CD14-positive monocyte (primary cell): ENCODE results near the gene SLC12A7. TPM values are rescaled to one million over a fixed set of nuclear protein-coding genes. Genes with fewer than 3 reads are reported as not detected.

Experiments used
- DNase-seq, 3 donors: peaks; one replicate each; pipeline ENCODE4 v3.0.0-alpha.2; 2011 to 2022
- H2AFZ ChIP-seq: 2 replicates; pipeline ENCODE4 v1.6.0; 2012; ENCODE audit warnings: mild to moderate bottlenecking, low read depth, low read length, inconsistent platforms; ENCODE audit not compliant: insufficient read depth, poor library complexity, severe bottlenecking
- H3K27ac ChIP-seq, 2 donors: 1 replicate in 1 of 2; 2 replicates in 1 of 2; pipeline ENCODE4 v1.5.1; 2012 to 2013; ENCODE audit warnings: low read length in 2 of 2, control low read depth in 1 of 2, inconsistent platforms in 1 of 2, low read depth in 1 of 2, mild to moderate bottlenecking in 1 of 2
- H3K27me3 ChIP-seq, 2 donors: one replicate each; pipeline versions ENCODE4 v1.6.0 to v1.6.1; 2011 to 2013; ENCODE audit warnings: low read length in 2 of 2; ENCODE audit not compliant: control insufficient read depth in 2 of 2, insufficient read depth in 2 of 2
- H3K36me3 ChIP-seq, 2 donors: replicated peaks in 1 of 2; 1 replicate in 1 of 2; 2 replicates in 1 of 2; pipeline versions ENCODE4 v1.5.1 to v1.6.1; 2012 to 2013; ENCODE audit warnings: low read length in 2 of 2, control low read depth in 1 of 2, inconsistent platforms in 1 of 2, mild to moderate bottlenecking in 1 of 2; ENCODE audit not compliant: insufficient read depth in 2 of 2, control insufficient read depth in 1 of 2
- H3K4me1 ChIP-seq, 2 donors: 1 replicate in 1 of 2; 2 replicates in 1 of 2; pipeline versions ENCODE4 v1.5.1 to v1.6.1; 2012 to 2013; ENCODE audit warnings: low read length in 2 of 2, control low read depth in 1 of 2, inconsistent platforms in 1 of 2, mild to moderate bottlenecking in 1 of 2, moderate library complexity in 1 of 2; ENCODE audit not compliant: insufficient read depth in 2 of 2, control insufficient read depth in 1 of 2
- H3K4me2 ChIP-seq: replicated peaks from 2 replicates; pipeline ENCODE3; 2012; ENCODE audit warnings: low read length, moderate library complexity, mild to moderate bottlenecking; ENCODE audit not compliant: poor library complexity, severe bottlenecking; ENCODE audit errors: extremely low read depth
- H3K4me3 ChIP-seq, 3 experiments: fragments of 200-600 bp in 1 of 3; sonication (generic) in 1 of 3; replicated peaks in 1 of 3; 1 replicate in 2 of 3; 2 replicates in 1 of 3; pipeline ENCODE4 v1.5.1; 2011 to 2013; ENCODE audit warnings: low read length in 3 of 3, mild to moderate bottlenecking in 3 of 3, control low read depth in 2 of 3, low read depth in 2 of 3, inconsistent platforms in 1 of 3, moderate library complexity in 1 of 3
- H3K79me2 ChIP-seq: 2 replicates; pipeline ENCODE4 v1.6.0; 2012; ENCODE audit warnings: mild to moderate bottlenecking, control low read depth, inconsistent platforms, low read length, moderate library complexity; ENCODE audit not compliant: insufficient read depth
- H3K9ac ChIP-seq: 2 replicates; pipeline ENCODE4 v1.6.0; 2017; ENCODE audit warnings: low read length, mild to moderate bottlenecking; ENCODE audit not compliant: insufficient read depth, poor library complexity, severe bottlenecking
- H3K9me3 ChIP-seq, 2 donors: replicated peaks in 1 of 2; 1 replicate in 1 of 2; 2 replicates in 1 of 2; pipeline versions ENCODE4 v1.5.1 to v1.6.1; 2012 to 2013; ENCODE audit warnings: low read length in 2 of 2, control low read depth in 1 of 2; ENCODE audit not compliant: control insufficient read depth in 1 of 2, insufficient read depth in 1 of 2
- H4K20me1 ChIP-seq: 2 replicates; pipeline ENCODE4 v1.6.0; 2012; ENCODE audit warnings: mild to moderate bottlenecking, low read length, control low read depth, moderate library complexity; ENCODE audit not compliant: insufficient read depth
- H3K27ac Mint-ChIP-seq, 7 donors: one replicate each; pipeline ENCODE4 v1.8.0; 2020; ENCODE audit warnings: mild to moderate bottlenecking in 7 of 7, mixed read lengths in 7 of 7, moderate library complexity in 6 of 7, inconsistent platforms in 2 of 7
- H3K27me3 Mint-ChIP-seq, 3 donors: one replicate each; pipeline ENCODE4 v1.8.0; 2021 to 2022; ENCODE audit warnings: low read depth in 3 of 3, mild to moderate bottlenecking in 3 of 3, mixed read lengths in 3 of 3, moderate library complexity in 3 of 3, inconsistent platforms in 1 of 3
- H3K36me3 Mint-ChIP-seq, 2 donors: one replicate each; pipeline ENCODE4 v1.8.0; 2020; ENCODE audit warnings: mixed read lengths in 2 of 2, inconsistent platforms in 1 of 2, mild to moderate bottlenecking in 1 of 2
- H3K4me1 Mint-ChIP-seq: one replicate; pipeline ENCODE4 v1.8.0; 2020; ENCODE audit warnings: mild to moderate bottlenecking, mixed read lengths
- H3K4me3 Mint-ChIP-seq, 2 donors: one replicate each; pipeline ENCODE4 v1.8.0; 2020; ENCODE audit warnings: mild to moderate bottlenecking in 2 of 2, mixed read lengths in 2 of 2, moderate library complexity in 1 of 2
- H3K9me3 Mint-ChIP-seq, 7 donors: one replicate each; pipeline ENCODE4 v1.8.0; 2020 to 2022; ENCODE audit warnings: mixed read lengths in 7 of 7, mild to moderate bottlenecking in 6 of 7, moderate library complexity in 6 of 7, inconsistent platforms in 2 of 7
- CTCF ChIP-seq: fragments of 200-600 bp; IDR thresholded peaks from one replicate; pipeline ENCODE4 v1.8.0; 2022; ENCODE audit warnings: antibody characterized with exemption, mild to moderate bottlenecking
- WGBS: methylation state at CpG from one replicate; pipeline ENCODE4 v1.1.5; 2013; ENCODE audit warnings: missing lambda C conversion rate; ENCODE audit not compliant: insufficient coverage; 5-methylcytosine and 5-hydroxymethylcytosine counted together
- intact Hi-C, 2 donors: fragments of 100-400 bp; cut with micrococcal nuclease; formaldehyde crosslinking; loops; one replicate each; pipeline versions ENCODE4 v1.15.0 to v1.15.1; 2023
- polyA plus RNA-seq, 3 donors: library from polyadenylated mRNA; depleted of rRNA in 1 of 3; unstranded in 2 of 3; stranded (reverse) in 1 of 3; fragments of 300-500 nt in 2 of 3; fragments of >200 nt in 1 of 3; fragmentation: Illumina TruSeq in 2 of 3; gene quantifications; 1 replicate in 2 of 3; 2 replicates in 1 of 3; pipeline ENCODE4 v1.2.3, GENCODE V29; 2012 to 2021

SLC12A7 gene
- polyA plus RNA-seq, 3 donors, result 8.2 to 31.2 (median 12.5) TPM

- no peaks in the 10 kb centered on the region for H3K36me3 Mint-ChIP-seq
- peaks cover 8 to 11% (median 11%) of the 10 kb centered on the region in 3 donors for H3K27me3 Mint-ChIP-seq
- DNase-seq, result no peak
- Histone ChIP-seq H3K27me3 (no peaks in the 10 kb centered on the region), H3K9me3 (no peaks in the 10 kb centered on the region), H2AFZ (no peak overlapping the region), H3K4me1 (no peaks in the 10 kb centered on the region), H3K27ac (no peak overlapping the region), H4K20me1 (no peaks in the 10 kb centered on the region), H3K79me2 (no peaks in the 10 kb centered on the region), H3K9ac (no peak overlapping the region), H3K4me3 (no peak overlapping the region), H3K36me3 (no peaks in the 10 kb centered on the region), H3K4me2 (no peak overlapping the region)
- peaks cover 0 to 3% (median 0%) of the 10 kb centered on the region in 7 donors for H3K9me3 Mint-ChIP-seq
- intact Hi-C loops, result no loop called here
- H3K4me1 Mint-ChIP-seq, result no peaks in the 10 kb centered on the region
- no peak for TF ChIP-seq CTCF
- no peak overlapping the region for H3K4me3 Mint-ChIP-seq
- WGBS, result no CpG with 5 or more reads among the region's 6 CpGs
- no peak overlapping the region for H3K27ac Mint-ChIP-seq
Observed at GRCh38 chr5:1125030-1125357, 13.1 kb upstream of the SLC12A7 start.

- Mint-ChIP-seq H3K27me3 (peaks cover 8 to 12% (median 11%) of the 10 kb centered on the region in 3 donors), H3K4me3 (no peak overlapping the region), H3K4me1 (no peaks in the 10 kb centered on the region), H3K9me3 (peaks cover 0 to 3% (median 0%) of the 10 kb centered on the region in 7 donors), H3K27ac (peak overlapping the region in 3 of 7 donors; percentile 10 to 22 (median 19)), H3K36me3 (no peaks in the 10 kb centered on the region)
- Histone ChIP-seq H3K4me1 (no peaks in the 10 kb centered on the region), H3K9ac (no peak overlapping the region), H3K9me3 (no peaks in the 10 kb centered on the region), H3K27me3 (no peaks in the 10 kb centered on the region), H3K4me3 (no peak overlapping the region), H2AFZ (no peak overlapping the region), H3K79me2 (no peaks in the 10 kb centered on the region), H3K4me2 (no peak overlapping the region), H4K20me1 (no peaks in the 10 kb centered on the region), H3K27ac (no peak overlapping the region), H3K36me3 (no peaks in the 10 kb centered on the region)
- no peak for DNase-seq
- TF ChIP-seq CTCF, result no peak
- WGBS, result 89% methylated on average over 22 of the region's 27 CpGs
- intact Hi-C loops, result no loop called here
Observed at GRCh38 chr5:1124205-1125029, 12.6 kb upstream of the SLC12A7 start.
